ENCODE results near the gene POC1A. TPM values are rescaled to one million over a fixed set of nuclear protein-coding genes. Genes with fewer than 3 reads are reported as not detected.
A peak's percentile ranks its signal among the peaks of the same experiment; 100 is the strongest.

The POC1A gene
- total and polyA plus RNA-seq, 2 of the 4 experiments (the other 2 are of a cell fraction) = 10.6 to 11.5 TPM

- ATAC-seq (ENCODE audit: low read depth) (no peak), DNase-seq (no peak)
- Histone ChIP-seq H3K4me2 (ENCODE audit: low read depth, low read length) (no peak overlapping the region), H3K9me3 (ENCODE audit: control insufficient read depth, insufficient read depth, low read length) (no peaks in the 10 kb centered on the region), H3K36me3 (ENCODE audit: control insufficient read depth, insufficient read depth, low read length) (no peaks in the 10 kb centered on the region), H3K4me1 (ENCODE audit: control insufficient read depth, insufficient read depth, low read length) (peaks cover 10% of the 10 kb centered on the region), H2BK5ac (ENCODE audit: low read depth, low read length, poor library complexity, severe bottlenecking) (no peak overlapping the region), H4K91ac (ENCODE audit: insufficient read depth, low read depth, low read length) (no peak overlapping the region), H3K27me3 (ENCODE audit: control insufficient read depth, insufficient read depth, low read length) (peaks cover 9% of the 10 kb centered on the region), H3K56ac (ENCODE audit: extremely low read depth, insufficient read depth, low read length) (no peak overlapping the region), H3K14ac (replicated peaks; ENCODE audit: low read depth, low read length) (peak overlapping the region; percentile 47; the same call in 1 of the 2 replicates), H3K9ac (ENCODE audit: low read depth, low read length) (no peak overlapping the region), H3K27ac (ENCODE audit: insufficient read depth, low read length) (no peak overlapping the region), H3K79me1 (ENCODE audit: low read depth in 1 of 2, low read length in 2 of 2) (no peaks in the 10 kb centered on the region), H2BK15ac (ENCODE audit: low read depth, low read length) (no peak overlapping the region), H2AFZ (replicated peaks; ENCODE audit: low read length, poor library complexity) (peak overlapping the region; percentile 72), H2AK5ac (ENCODE audit: low read depth, low read length) (no peak overlapping the region), H3K18ac (ENCODE audit: low read depth, low read length) (no peak overlapping the region), H4K5ac (ENCODE audit: low read depth, low read length) (no peak overlapping the region), H3K23ac (ENCODE audit: low read depth, low read length) (no peak overlapping the region), H4K20me1 (ENCODE audit: insufficient read depth, low read length) (no peaks in the 10 kb centered on the region), H2AK9ac (replicated peaks; ENCODE audit: low read depth, low read length, poor library complexity) (no peak overlapping the region), H2BK20ac (ENCODE audit: low read depth, low read length) (no peak overlapping the region), H4K8ac (ENCODE audit: low read depth in 2 of 2, low read length in 2 of 2) (no peak overlapping the region), H3K4me3 (ENCODE audit: insufficient read depth, low read depth, low read length) (no peak overlapping the region), H2BK120ac (ENCODE audit: low read depth, low read length) (no peak overlapping the region), H3K9me1 (ENCODE audit: insufficient read depth, low read length) (peaks cover 21% of the 10 kb centered on the region), H3K4ac (ENCODE audit: low read depth, low read length) (no peak overlapping the region)
- whole genome bisulfite sequencing, 2 experiments (ENCODE audit: extremely low coverage in 2 of 2, insufficient read length in 1 of 2) = 95% methylated on average over 2 of the region's 8 CpGs; no CpG with 5 or more reads in 1 of the 2 experiments
- no TSS peak for BruUV-seq (replicated peaks)
- intact Hi-C loops (cut with micrococcal nuclease) (no loop called here), in situ Hi-C loops (cut with MboI; ENCODE audit: low sequenced_read_pairs) (no loop called here), dilution Hi-C loops (cut with HindIII; ENCODE audit: low sequenced_read_pairs, unreplicated experiment) (no loop called here)
- TF ChIP-seq MAFK (IDR thresholded peaks at IDR 0.05; ENCODE audit: low read depth, low read length) (no peak), SMC3 (IDR thresholded peaks at IDR 0.05; ENCODE audit: low read depth, low read length) (no peak), USF2 (IDR thresholded peaks at IDR 0.05; ENCODE audit: low read depth, low read length) (no peak), BHLHE40 (IDR thresholded peaks at IDR 0.05; ENCODE audit: low read depth, low read length) (no peak), CTCF (conservative IDR thresholded peaks at IDR 0.05; ENCODE audit: low read depth, low read length) (no peak), CEBPB (IDR thresholded peaks at IDR 0.05; ENCODE audit: low read depth, low read length) (no peak)
- CTCF ChIA-PET = no interaction called here
- POLR2A ChIA-PET (ENCODE audit: unreplicated experiment) = no interaction called here
Measured at GRCh38 chr3:52176180-52176752, 22.0 kb upstream of the POC1A start.

Measured in IMR-90 (cell line).